Right lobe of liver (tissue), 4 donors: ENCODE data around the gene NR6A1.

Source experiments
- POLR2A ChIP-seq: fragments of 450-650 bp; IDR thresholded peaks from one replicate; pipeline ENCODE4 v1.6.1; 2017; ENCODE audit warnings: antibody characterized with exemption, mild to moderate bottlenecking
- TF ChIP-seq, protein P1 (sequence below), 4 donors: fragments of 200-600 bp in 3 of 4; fragments of 450-650 bp in 1 of 4; IDR thresholded peaks; one replicate each; pipeline versions ENCODE4 v1.5.1 to v1.8.0; 2016 to 2022; ENCODE audit warnings: antibody characterized with exemption in 4 of 4, mild to moderate bottlenecking in 2 of 4
- donor health status: DM: no; HTN: no; CAD: no.
- donor health status: DM: no; HTN: no; CAD: no.
- donor health status: DM: no; HTN: yes; CAD: no.

DNA sequence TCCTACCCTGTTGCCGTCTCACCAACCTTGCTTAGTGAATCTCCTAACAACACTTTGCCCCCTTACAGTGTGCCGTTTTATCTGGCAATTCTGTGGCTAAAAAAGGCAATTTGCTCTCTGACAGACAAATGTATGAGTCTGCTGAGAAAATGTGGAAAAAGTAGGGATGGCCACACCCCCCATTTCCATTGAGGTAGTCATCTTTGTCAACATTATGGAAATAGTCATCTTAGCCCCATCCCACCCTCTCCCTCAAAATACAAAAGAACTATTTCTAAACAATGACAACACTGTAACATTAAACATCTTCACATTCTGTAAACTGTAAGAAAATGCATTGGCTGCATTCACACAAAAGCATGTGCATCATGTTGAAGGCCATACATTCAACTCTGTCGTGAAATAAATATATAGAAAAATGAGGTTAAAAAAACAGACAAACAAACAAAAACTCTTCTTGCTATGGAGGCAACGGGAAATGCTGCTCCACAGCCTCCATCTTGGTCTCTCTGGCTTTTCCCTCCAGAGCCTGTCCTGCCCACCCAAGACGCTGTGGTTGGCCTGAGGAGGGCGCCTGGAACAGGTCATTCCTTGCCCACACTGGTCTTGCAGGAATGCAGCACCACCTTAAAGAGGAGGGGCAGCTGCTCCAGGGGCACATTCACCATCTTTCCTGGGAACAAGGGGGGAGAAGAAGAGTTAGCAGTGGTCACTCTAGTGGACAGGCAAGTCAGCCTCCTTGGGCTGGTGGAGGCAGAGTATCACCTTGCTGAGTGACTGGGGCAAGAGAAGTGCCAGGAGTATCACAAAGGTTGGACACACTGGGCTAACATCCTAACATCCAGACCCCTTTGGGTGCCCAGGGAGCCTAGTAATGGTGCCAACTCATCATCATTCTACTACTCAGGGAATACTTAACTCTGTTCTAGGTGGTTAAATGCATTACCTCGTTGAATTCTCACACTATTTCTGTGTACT lies 248.7 kb downstream of the NR6A1 start:
- TF ChIP-seq POLR2A = no peak
- TF ChIP-seq, protein P1, sequence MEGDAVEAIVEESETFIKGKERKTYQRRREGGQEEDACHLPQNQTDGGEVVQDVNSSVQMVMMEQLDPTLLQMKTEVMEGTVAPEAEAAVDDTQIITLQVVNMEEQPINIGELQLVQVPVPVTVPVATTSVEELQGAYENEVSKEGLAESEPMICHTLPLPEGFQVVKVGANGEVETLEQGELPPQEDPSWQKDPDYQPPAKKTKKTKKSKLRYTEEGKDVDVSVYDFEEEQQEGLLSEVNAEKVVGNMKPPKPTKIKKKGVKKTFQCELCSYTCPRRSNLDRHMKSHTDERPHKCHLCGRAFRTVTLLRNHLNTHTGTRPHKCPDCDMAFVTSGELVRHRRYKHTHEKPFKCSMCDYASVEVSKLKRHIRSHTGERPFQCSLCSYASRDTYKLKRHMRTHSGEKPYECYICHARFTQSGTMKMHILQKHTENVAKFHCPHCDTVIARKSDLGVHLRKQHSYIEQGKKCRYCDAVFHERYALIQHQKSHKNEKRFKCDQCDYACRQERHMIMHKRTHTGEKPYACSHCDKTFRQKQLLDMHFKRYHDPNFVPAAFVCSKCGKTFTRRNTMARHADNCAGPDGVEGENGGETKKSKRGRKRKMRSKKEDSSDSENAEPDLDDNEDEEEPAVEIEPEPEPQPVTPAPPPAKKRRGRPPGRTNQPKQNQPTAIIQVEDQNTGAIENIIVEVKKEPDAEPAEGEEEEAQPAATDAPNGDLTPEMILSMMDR (IDR thresholded peaks at IDR 0.05) = no peak
